NK-92 (cell line): ENCODE data around the gene TMEM129.
"Not testable (repeated sequence)": the region's sequence is repeated elsewhere in the genome, so short reads cannot be mapped to it uniquely, and the experiment has no call there.

Experiments used
- DNase-seq: peaks from one replicate; lab custom pipeline; 2025; ENCODE audit not compliant: unreplicated experiment; lab: John Stamatoyannopoulos, UW

Gene TMEM129

DNA sequence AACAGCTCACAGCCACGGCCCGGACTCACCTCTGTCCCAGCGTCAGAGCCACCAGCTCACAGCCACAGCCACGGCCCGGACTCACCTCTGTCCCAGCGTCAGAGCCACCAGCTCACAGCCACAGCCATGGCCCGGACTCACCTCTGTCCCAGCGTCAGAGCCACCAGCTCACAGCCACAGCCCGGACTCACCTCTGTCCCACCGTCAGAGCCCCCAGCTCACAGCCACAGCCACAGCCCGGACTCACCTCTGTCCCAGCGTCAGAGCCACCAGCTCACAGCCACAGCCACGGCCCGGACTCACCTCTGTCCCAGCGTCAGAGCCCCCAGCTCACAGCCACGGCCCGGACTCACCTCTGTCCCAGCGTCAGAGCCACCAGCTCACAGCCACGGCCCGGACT lies 50.1 kb downstream of the TMEM129 start:
- DNase-seq: not testable (repeated sequence)

DNA sequence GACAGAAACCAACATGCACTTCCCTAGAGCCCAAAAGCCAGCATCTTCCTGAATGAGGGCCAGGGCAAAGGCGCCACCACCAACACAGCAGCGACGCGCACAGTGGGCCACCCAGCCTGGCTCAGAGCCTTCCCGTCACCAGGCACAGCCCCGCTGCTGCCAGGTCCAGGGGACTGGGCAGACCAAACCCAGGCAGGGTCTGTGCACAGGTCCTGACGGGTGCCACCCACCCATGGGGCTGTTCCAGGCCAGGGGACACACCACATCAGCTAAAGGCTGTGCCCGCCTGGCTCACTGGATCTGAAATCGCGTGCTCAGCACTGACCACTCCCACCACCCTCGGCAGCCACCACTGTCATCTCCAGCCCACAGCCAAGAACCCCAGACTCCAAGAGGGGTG lies 50.8 kb downstream of the TMEM129 start:
- no peak for DNase-seq

DNA sequence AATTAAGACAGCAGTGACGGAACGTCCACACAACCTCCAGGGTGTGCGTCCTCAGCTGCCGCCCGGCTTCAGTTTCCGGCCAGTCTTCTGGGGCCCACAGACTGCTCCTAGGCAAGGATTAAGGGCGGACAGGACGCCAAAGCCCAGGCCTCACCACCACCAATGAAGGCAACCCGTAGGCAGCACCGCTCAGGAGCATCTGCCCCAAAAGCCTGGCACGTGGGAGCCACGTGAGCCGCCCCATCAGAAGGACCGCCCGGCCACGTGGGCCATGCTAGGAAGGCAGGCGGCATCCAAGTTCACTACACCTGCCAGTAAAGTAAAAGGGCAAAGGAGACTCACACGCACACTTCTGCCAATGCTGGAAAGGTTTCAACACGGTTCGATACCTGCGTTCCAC lies 51.3 kb downstream of the TMEM129 start:
- DNase-seq: no peak

DNA sequence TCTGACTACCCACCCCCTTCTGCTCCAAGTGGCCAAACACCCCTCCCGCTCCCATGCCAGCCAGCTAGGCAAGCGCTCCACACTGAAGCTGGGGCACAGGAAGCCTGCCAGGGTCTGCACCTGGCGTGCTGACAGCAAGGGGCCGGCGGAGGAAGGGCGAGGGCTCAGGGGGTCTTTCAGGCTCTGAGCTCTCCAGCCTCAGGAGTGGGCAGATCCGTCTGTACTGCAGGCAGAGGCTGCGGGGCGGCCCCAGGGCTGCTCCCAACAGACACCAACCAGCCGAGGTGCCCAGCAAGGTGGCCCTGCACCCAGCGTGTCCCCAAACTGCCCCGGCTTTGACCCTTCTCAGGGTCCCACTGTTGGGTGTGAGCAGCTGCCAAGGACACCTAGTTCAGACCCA lies 51.9 kb downstream of the TMEM129 start:
- DNase-seq: no peak

DNA sequence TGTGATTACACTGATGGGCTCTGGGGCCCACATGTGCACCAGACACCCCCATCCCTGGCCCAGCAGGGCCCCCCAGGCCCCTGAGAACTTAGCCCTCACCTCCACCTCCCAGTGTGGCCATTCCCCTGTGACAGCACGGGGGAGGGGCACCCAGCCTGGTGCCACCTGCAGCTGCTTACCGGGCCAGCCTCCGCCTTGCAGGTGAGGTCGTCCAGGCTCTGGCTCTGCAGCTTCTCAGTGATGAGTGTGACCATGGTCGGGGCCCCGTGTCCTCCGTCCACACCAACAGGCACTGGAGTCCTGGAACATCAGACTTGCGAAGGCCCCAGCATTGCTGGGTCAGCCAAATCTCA lies 52.7 kb downstream of the TMEM129 start:
- DNase-seq: no peak

DNA sequence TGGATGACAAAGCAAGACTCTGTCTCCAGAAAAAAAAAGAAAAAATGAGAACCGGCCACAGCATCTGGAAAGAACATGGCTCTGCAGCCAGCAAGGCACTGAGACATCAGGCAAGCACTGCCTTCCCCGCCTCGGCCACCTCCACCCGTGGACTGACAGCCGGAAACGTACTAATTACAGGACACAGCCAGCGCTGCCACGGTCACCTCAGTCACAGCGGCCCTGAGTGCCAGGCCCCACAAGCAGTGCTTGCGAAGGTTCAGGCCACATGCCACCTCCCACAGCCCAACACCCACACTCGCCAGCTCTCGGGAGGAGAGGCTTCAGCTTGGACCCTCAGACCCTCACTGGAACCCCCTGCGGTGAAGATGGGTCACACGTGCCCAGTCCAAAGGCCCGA lies 53.9 kb downstream of the TMEM129 start:
- DNase-seq: no peak

DNA sequence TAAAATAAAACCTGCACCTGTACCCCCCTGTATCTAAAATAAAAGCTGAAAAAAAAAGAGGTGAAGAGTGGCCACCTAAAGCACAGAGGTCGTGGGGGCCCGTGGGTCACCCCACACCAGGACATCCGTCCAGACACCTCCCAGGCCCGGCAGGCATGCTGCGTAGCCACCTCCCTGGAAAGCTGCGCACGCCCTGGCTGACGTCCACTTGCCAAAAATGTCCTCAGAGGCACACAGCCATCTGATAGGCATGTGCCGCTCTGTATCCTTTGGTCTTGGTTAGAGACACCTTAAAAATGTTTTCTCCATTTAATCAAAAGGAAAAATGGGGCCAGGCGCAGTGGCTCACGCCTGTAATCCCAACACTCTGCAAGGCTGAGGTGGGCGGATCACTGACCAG lies 54.7 kb downstream of the TMEM129 start:
- DNase-seq: no peak
